HL-60 (cell line): ENCODE results near the gene CCDC88C.

Experiments used
- DNase-seq, 2 experiments: peaks; one replicate each; pipeline ENCODE4 v3.0.0-alpha.2; 2010 to 2020; ENCODE audit warnings: low read depth in 1 of 2, low spot score in 1 of 2
- H3K27ac ChIP-seq: fragments of 250-450 bp; sonication (Bioruptor Pico); replicated peaks from 2 replicates; pipeline ENCODE4 v1.5.1; 2020; ENCODE audit warnings: mild to moderate bottlenecking, moderate library complexity
- H3K27me3 ChIP-seq: fragments of 250-450 bp; sonication (Bioruptor Pico); 2 replicates; pipeline ENCODE4 v1.5.1; 2021; ENCODE audit warnings: mild to moderate bottlenecking, moderate library complexity; ENCODE audit not compliant: insufficient read depth, poor library complexity, severe bottlenecking
- H3K4me3 ChIP-seq: replicated peaks from 2 replicates; pipeline ENCODE4 v1.5.1; 2011; ENCODE audit warnings: mild to moderate bottlenecking, control low read depth, low read length; ENCODE audit not compliant: insufficient read depth
- GABPA ChIP-seq: IDR thresholded peaks from 2 replicates; pipeline ENCODE4 v1.6.1; 2012; ENCODE audit warnings: low read depth
- POLR2AphosphoS5 ChIP-seq: IDR thresholded peaks from 2 replicates; pipeline ENCODE4 v1.6.1; 2012; ENCODE audit warnings: low read depth
- SPI1 ChIP-seq: IDR thresholded peaks from 2 replicates; pipeline ENCODE4 v1.6.1; 2012; ENCODE audit warnings: low read depth, mild to moderate bottlenecking, borderline replicate concordance
- TF ChIP-seq, protein P1 (sequence below): IDR thresholded peaks from one replicate; pipeline ENCODE4 v1.5.1; 2011; ENCODE audit warnings: low read length, control low read depth, inconsistent platforms; ENCODE audit not compliant: insufficient read depth
- TF ChIP-seq, protein P2 (sequence below): IDR thresholded peaks from 2 replicates; pipeline ENCODE4 v1.6.1; 2012; ENCODE audit warnings: low read depth; ENCODE audit not compliant: insufficient replicate concordance

Gene CCDC88C

DNA sequence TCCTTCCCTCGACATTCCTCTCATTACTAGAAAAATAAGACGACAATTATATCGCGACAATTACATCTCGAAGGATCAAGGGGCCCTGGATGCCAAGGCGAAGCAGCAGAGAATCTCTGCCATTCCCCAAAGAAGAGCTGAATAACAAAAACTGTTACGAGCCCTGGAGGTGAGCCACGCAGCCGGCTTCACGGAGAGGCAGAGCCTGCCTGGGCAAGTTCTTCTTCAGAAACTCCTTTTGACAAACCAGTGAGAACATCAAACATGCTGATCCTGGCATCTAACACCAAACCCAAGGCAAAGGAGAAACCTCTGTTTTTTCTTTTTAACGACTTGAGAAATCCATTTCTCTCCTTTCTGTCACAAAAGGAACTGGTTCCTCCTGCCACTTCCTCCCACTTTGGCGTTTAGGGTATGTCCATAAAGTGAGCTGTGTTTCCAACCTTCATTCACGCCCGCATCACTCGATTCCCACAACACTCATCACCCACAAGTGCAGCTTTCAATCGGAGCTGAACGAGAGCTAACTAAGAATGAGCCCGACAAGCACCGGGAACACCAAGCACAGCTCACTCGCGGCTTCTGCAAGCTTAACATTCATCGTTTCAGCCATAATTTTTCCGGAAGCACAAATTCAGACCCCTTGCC, 21.5 kb downstream of the CCDC88C start:
- 0 out of 2 replicates have a peak, but pooled peaks have one; percentile 19 for TF ChIP-seq GABPA
- TF ChIP-seq, protein P1, sequence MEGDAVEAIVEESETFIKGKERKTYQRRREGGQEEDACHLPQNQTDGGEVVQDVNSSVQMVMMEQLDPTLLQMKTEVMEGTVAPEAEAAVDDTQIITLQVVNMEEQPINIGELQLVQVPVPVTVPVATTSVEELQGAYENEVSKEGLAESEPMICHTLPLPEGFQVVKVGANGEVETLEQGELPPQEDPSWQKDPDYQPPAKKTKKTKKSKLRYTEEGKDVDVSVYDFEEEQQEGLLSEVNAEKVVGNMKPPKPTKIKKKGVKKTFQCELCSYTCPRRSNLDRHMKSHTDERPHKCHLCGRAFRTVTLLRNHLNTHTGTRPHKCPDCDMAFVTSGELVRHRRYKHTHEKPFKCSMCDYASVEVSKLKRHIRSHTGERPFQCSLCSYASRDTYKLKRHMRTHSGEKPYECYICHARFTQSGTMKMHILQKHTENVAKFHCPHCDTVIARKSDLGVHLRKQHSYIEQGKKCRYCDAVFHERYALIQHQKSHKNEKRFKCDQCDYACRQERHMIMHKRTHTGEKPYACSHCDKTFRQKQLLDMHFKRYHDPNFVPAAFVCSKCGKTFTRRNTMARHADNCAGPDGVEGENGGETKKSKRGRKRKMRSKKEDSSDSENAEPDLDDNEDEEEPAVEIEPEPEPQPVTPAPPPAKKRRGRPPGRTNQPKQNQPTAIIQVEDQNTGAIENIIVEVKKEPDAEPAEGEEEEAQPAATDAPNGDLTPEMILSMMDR = no peak
- TF ChIP-seq POLR2AphosphoS5 = no peak
- peak; percentile 92 for TF ChIP-seq SPI1
- TF ChIP-seq, protein P2, sequence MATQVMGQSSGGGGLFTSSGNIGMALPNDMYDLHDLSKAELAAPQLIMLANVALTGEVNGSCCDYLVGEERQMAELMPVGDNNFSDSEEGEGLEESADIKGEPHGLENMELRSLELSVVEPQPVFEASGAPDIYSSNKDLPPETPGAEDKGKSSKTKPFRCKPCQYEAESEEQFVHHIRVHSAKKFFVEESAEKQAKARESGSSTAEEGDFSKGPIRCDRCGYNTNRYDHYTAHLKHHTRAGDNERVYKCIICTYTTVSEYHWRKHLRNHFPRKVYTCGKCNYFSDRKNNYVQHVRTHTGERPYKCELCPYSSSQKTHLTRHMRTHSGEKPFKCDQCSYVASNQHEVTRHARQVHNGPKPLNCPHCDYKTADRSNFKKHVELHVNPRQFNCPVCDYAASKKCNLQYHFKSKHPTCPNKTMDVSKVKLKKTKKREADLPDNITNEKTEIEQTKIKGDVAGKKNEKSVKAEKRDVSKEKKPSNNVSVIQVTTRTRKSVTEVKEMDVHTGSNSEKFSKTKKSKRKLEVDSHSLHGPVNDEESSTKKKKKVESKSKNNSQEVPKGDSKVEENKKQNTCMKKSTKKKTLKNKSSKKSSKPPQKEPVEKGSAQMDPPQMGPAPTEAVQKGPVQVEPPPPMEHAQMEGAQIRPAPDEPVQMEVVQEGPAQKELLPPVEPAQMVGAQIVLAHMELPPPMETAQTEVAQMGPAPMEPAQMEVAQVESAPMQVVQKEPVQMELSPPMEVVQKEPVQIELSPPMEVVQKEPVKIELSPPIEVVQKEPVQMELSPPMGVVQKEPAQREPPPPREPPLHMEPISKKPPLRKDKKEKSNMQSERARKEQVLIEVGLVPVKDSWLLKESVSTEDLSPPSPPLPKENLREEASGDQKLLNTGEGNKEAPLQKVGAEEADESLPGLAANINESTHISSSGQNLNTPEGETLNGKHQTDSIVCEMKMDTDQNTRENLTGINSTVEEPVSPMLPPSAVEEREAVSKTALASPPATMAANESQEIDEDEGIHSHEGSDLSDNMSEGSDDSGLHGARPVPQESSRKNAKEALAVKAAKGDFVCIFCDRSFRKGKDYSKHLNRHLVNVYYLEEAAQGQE = no peak
- Histone ChIP-seq H3K27ac (peak overlapping the region; percentile 77), H3K4me3 (no peak overlapping the region), H3K27me3 (no peaks in the 10 kb centered on the region)
- peak in 1 of 2 experiments; percentile 52 for DNase-seq

DNA sequence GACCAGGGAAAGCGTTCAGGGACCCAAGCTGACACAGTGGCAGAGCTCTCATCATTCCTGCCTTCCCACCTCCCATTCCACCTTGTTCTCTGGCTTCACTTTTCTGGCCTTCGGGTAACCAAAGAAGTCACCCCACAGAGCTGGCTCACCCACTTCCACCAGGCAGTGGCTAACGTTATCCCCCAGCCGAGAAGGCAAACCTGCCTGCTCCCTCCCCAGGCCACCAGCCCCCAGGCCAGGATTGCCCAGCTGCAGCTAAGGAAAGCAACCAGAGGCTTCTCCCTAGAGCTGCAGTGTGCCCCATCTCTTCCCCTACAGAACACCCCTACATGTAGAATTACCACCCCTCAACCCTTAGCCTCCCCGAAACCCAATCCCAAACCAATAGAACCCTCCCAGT, 22.2 kb downstream of the CCDC88C start:
- Histone ChIP-seq H3K27me3 (no peaks in the 10 kb centered on the region), H3K4me3 (no peak overlapping the region), H3K27ac (peak overlapping the region; percentile 77)
- DNase-seq = no peak
- TF ChIP-seq POLR2AphosphoS5 = no peak
- TF ChIP-seq GABPA = no peak
- TF ChIP-seq, protein P2 = no peak
- no peak for TF ChIP-seq SPI1
- TF ChIP-seq, protein P1 = no peak

DNA sequence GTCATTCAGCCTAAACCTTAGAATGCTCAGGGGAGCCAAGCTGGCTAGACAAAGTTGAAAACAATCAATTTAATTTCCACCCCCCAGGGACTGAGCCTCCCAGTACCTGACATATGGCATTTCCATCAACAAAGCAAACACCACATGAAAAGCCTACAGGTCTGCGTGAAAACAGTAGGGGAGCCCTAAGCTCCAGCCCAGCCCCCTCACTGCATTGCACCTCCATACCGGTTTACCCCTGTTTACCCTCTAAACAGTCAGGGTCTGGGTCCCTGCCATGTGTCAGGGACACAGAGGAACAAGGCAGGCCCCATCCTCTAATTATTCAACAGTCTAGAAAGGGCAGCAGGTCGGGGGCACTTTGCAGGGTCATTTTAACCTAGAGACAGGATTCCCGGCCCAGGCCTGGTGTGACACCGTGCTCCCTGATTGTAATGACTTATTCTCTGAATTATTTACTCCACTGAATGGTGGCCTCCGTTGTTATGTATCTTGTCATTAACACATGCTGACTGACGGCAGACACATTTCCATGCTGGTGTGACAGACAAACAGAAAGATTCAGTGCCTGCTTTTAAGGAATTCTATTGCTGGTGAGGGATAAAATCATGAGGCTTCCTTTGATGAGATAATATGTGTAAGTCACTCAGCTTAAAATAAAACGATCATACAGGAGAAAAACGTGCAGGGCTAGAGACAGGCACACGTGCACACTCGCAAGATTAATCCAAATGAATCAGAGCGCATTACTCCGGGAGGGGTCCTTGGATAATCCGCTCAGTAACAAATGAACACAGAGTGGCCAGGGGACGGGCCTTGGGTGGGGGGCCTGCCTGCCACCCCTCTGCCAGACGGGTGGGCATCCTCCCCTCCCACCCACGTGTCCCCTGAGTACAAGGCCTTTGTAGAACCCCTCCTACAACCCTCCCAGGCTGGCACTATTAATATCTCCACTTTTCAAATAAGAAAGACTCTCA, 23.2 kb downstream of the CCDC88C start:
- Histone ChIP-seq H3K4me3 (no peak overlapping the region), H3K27me3 (no peaks in the 10 kb centered on the region), H3K27ac (no peak overlapping the region)
- TF ChIP-seq, protein P1 = no peak
- no peak for TF ChIP-seq SPI1
- no peak for TF ChIP-seq POLR2AphosphoS5
- no peak for TF ChIP-seq GABPA
- TF ChIP-seq, protein P2 = no peak
- no peak for DNase-seq
